ENCODE data around the gene FGF3. TPM values are rescaled to one million over a fixed set of nuclear protein-coding genes. Genes with fewer than 3 reads are reported as not detected.

Gene FGF3
- polyA plus RNA-seq, 2 donors, result not detected

DNA sequence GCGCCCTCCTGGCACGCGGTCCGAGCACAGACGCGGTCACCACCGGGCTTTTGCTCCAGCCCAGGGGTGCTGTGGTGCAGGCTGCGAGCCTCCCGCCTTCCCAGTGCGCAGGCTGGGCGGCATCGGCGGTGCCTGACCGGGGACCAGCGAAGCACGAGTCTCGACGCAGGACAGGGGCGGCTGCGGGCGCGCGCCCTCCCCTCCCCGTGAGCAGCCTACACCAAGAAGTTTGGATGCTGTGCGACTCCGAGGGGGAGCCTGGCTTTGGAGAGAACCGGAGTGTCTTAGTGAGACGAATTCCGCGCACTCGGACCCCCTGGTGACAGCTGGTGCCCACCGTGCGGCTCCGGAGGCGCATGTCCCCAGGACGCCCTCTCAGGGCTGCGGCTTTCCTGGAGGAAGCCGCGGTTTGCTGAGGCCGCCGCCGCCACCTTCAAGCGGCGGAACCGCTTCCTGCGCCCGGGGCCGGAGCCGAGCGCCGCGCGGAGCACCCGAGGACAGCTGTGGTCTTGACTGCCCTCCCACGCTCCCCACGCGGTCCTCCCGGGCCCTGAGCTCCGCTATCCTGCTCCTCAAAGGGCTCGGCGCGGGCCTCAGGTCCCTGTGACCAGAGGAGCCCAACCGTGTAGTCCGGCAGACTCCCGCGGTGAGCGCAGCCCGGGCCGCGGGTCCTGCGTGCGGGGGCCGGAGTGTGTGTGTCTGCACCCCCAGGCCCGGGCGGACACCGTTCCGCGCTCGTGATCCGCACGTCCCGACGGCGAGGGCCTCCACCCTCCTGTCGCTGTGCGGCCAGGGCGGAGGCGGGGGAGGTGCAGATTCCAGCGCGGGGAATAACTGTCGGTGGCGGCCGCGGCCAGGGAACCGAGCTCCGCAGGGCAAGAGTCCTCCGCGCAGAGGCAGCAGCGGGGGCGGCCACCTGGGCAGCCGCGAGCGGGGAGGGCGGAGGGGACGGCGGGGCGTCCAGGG, 1.7 kb downstream of the FGF3 start:
- Histone ChIP-seq H3K9me3 (ENCODE audit: control insufficient read depth in 2 of 2, insufficient read depth in 1 of 2, low read depth in 1 of 2, low read length in 1 of 2) (no peaks in the 10 kb centered on the region), H3K27me3 (ENCODE audit: control insufficient read depth in 1 of 2, insufficient read depth in 2 of 2, low read length in 2 of 2) (peaks cover 20 to 24% of the 10 kb centered on the region in 2 donors), H3K4me1 (ENCODE audit: control insufficient read depth in 2 of 2, insufficient read depth in 2 of 2, low read length in 1 of 2) (peaks cover 0 to 2% of the 10 kb centered on the region in 2 donors), H3K36me3 (ENCODE audit: control insufficient read depth in 2 of 2, insufficient read depth in 2 of 2, low read length in 1 of 2) (no peaks in the 10 kb centered on the region), H3K27ac (ENCODE audit: low read depth in 2 of 2, low read length in 1 of 2) (no peak overlapping the region), H3K4me3 (ENCODE audit: low read depth in 1 of 2, low read length in 2 of 2) (no peak overlapping the region)
- 1% methylated on average over 92 to 107 of the region's 107 CpGs for WGBS, 2 donors

DNA sequence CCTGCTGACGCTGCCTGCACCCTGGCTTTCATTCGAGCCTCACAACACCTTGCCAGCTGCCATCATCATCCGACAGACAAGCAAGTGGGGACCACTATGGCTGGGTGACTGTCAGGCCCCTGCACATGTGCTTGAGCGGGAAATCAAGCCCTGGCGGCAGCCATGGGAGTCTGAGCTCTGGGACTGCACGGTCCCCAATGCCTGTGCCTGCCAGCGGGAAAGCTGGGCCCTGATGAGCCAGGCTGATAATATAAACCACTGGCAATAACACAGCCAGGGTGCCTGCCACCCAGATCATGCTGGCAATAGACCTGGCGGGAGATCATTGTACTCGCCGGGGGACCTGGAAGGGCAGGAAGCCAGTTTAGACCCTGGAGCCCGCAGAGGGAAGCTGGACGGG, 2.5 kb downstream of the FGF3 start:
- WGBS, 2 donors, result 21 to 25% methylated on average over 11 to 12 of the region's 12 CpGs
- Histone ChIP-seq H3K4me1 (ENCODE audit: control insufficient read depth in 2 of 2, insufficient read depth in 2 of 2, low read length in 1 of 2) (peaks cover 0 to 2% of the 10 kb centered on the region in 2 donors), H3K27ac (ENCODE audit: low read depth in 2 of 2, low read length in 1 of 2) (no peak overlapping the region), H3K9me3 (ENCODE audit: control insufficient read depth in 2 of 2, insufficient read depth in 1 of 2, low read depth in 1 of 2, low read length in 1 of 2) (no peaks in the 10 kb centered on the region), H3K36me3 (ENCODE audit: control insufficient read depth in 2 of 2, insufficient read depth in 2 of 2, low read length in 1 of 2) (no peaks in the 10 kb centered on the region), H3K27me3 (ENCODE audit: control insufficient read depth in 1 of 2, insufficient read depth in 2 of 2, low read length in 2 of 2) (peaks cover 20 to 24% of the 10 kb centered on the region in 2 donors), H3K4me3 (ENCODE audit: low read depth in 1 of 2, low read length in 2 of 2) (no peak overlapping the region)

- H3K27me3 ChIP-seq (ENCODE audit: control insufficient read depth in 1 of 2, insufficient read depth in 2 of 2, low read length in 2 of 2), result peaks cover 20 to 24% of the 10 kb centered on the region in 2 donors
- 81 to 85% methylated on average over 13 of the region's 13 CpGs for WGBS, 2 donors
- H3K4me3 ChIP-seq (ENCODE audit: low read depth in 1 of 2, low read length in 2 of 2), result no peak overlapping the region
- no peaks in the 10 kb centered on the region for H3K36me3 ChIP-seq (ENCODE audit: control insufficient read depth in 2 of 2, insufficient read depth in 2 of 2, low read length in 1 of 2)
- H3K4me1 ChIP-seq (ENCODE audit: control insufficient read depth in 2 of 2, insufficient read depth in 2 of 2, low read length in 1 of 2), result peaks cover 0 to 2% of the 10 kb centered on the region in 2 donors
- no peak overlapping the region for H3K27ac ChIP-seq (ENCODE audit: low read depth in 2 of 2, low read length in 1 of 2)
- H3K9me3 ChIP-seq (ENCODE audit: control insufficient read depth in 2 of 2, insufficient read depth in 1 of 2, low read depth in 1 of 2, low read length in 1 of 2), result no peaks in the 10 kb centered on the region
Measured at GRCh38 chr11:69815973-69816372, 3.2 kb downstream of the FGF3 start.

GRCh38 chr11:69814902-69815301, 4.3 kb downstream of the FGF3 start:
- Histone ChIP-seq H3K4me3 (ENCODE audit: low read depth in 1 of 2, low read length in 2 of 2) (no peak overlapping the region), H3K4me1 (ENCODE audit: control insufficient read depth in 2 of 2, insufficient read depth in 2 of 2, low read length in 1 of 2) (peaks cover 0 to 2% of the 10 kb centered on the region in 2 donors), H3K27me3 (ENCODE audit: control insufficient read depth in 1 of 2, insufficient read depth in 2 of 2, low read length in 2 of 2) (peaks cover 17% of the 10 kb centered on the region in 2 donors), H3K36me3 (ENCODE audit: control insufficient read depth in 2 of 2, insufficient read depth in 2 of 2, low read length in 1 of 2) (no peaks in the 10 kb centered on the region), H3K9me3 (ENCODE audit: control insufficient read depth in 2 of 2, insufficient read depth in 1 of 2, low read depth in 1 of 2, low read length in 1 of 2) (peaks cover 0 to 6% of the 10 kb centered on the region in 2 donors), H3K27ac (ENCODE audit: low read depth in 2 of 2, low read length in 1 of 2) (no peak overlapping the region)

GRCh38 chr11:69814411-69814810, 4.8 kb downstream of the FGF3 start:
- H3K4me1 ChIP-seq (ENCODE audit: control insufficient read depth in 2 of 2, insufficient read depth in 2 of 2, low read length in 1 of 2), result peaks cover 0 to 6% of the 10 kb centered on the region in 2 donors
- no peaks in the 10 kb centered on the region for H3K36me3 ChIP-seq (ENCODE audit: control insufficient read depth in 2 of 2, insufficient read depth in 2 of 2, low read length in 1 of 2)
- peaks cover 0 to 6% of the 10 kb centered on the region in 2 donors for H3K9me3 ChIP-seq (ENCODE audit: control insufficient read depth in 2 of 2, insufficient read depth in 1 of 2, low read depth in 1 of 2, low read length in 1 of 2)
- H3K27me3 ChIP-seq (ENCODE audit: control insufficient read depth in 1 of 2, insufficient read depth in 2 of 2, low read length in 2 of 2), result peaks cover 12 to 17% of the 10 kb centered on the region in 2 donors
- H3K27ac ChIP-seq (ENCODE audit: low read depth in 2 of 2, low read length in 1 of 2), result no peak overlapping the region
- WGBS, 2 donors, result 81 to 85% methylated on average over 7 of the region's 7 CpGs
- H3K4me3 ChIP-seq (ENCODE audit: low read depth in 1 of 2, low read length in 2 of 2), result no peak overlapping the region

- peaks cover 9 to 17% of the 10 kb centered on the region in 2 donors for H3K27me3 ChIP-seq (ENCODE audit: control insufficient read depth in 1 of 2, insufficient read depth in 2 of 2, low read length in 2 of 2)
- no peak overlapping the region for H3K4me3 ChIP-seq (ENCODE audit: low read depth in 1 of 2, low read length in 2 of 2)
- WGBS, 2 donors, result 76 to 87% methylated on average over 2 of the region's 2 CpGs
- H3K9me3 ChIP-seq (ENCODE audit: control insufficient read depth in 2 of 2, insufficient read depth in 1 of 2, low read depth in 1 of 2, low read length in 1 of 2), result peaks cover 0 to 6% of the 10 kb centered on the region in 2 donors
- H3K27ac ChIP-seq (ENCODE audit: low read depth in 2 of 2, low read length in 1 of 2), result no peak overlapping the region
- H3K36me3 ChIP-seq (ENCODE audit: control insufficient read depth in 2 of 2, insufficient read depth in 2 of 2, low read length in 1 of 2), result no peaks in the 10 kb centered on the region
- H3K4me1 ChIP-seq (ENCODE audit: control insufficient read depth in 2 of 2, insufficient read depth in 2 of 2, low read length in 1 of 2), result peaks cover 4 to 6% of the 10 kb centered on the region in 2 donors
Measured at GRCh38 chr11:69813839-69814238, 5.4 kb downstream of the FGF3 start.

- Histone ChIP-seq H3K9me3 (ENCODE audit: control insufficient read depth in 2 of 2, insufficient read depth in 1 of 2, low read depth in 1 of 2, low read length in 1 of 2) (peaks cover 0 to 6% of the 10 kb centered on the region in 2 donors), H3K36me3 (ENCODE audit: control insufficient read depth in 2 of 2, insufficient read depth in 2 of 2, low read length in 1 of 2) (no peaks in the 10 kb centered on the region), H3K4me1 (ENCODE audit: control insufficient read depth in 2 of 2, insufficient read depth in 2 of 2, low read length in 1 of 2) (peaks cover 5 to 6% of the 10 kb centered on the region in 2 donors), H3K27ac (ENCODE audit: low read depth in 2 of 2, low read length in 1 of 2) (no peak overlapping the region), H3K27me3 (ENCODE audit: control insufficient read depth in 1 of 2, insufficient read depth in 2 of 2, low read length in 2 of 2) (peaks cover 4 to 10% of the 10 kb centered on the region in 2 donors), H3K4me3 (ENCODE audit: low read depth in 1 of 2, low read length in 2 of 2) (no peak overlapping the region)
- WGBS, 2 donors, result 67 to 71% methylated on average over 10 of the region's 10 CpGs
Measured at GRCh38 chr11:69812946-69813345, 6.3 kb downstream of the FGF3 start.

- Histone ChIP-seq H3K4me1 (ENCODE audit: control insufficient read depth in 2 of 2, insufficient read depth in 2 of 2, low read length in 1 of 2) (peaks cover 4 to 5% of the 10 kb centered on the region in 2 donors), H3K27me3 (ENCODE audit: control insufficient read depth in 1 of 2, insufficient read depth in 2 of 2, low read length in 2 of 2) (peaks cover 4 to 9% of the 10 kb centered on the region in 2 donors), H3K27ac (ENCODE audit: low read depth in 2 of 2, low read length in 1 of 2) (no peak overlapping the region), H3K36me3 (ENCODE audit: control insufficient read depth in 2 of 2, insufficient read depth in 2 of 2, low read length in 1 of 2) (no peaks in the 10 kb centered on the region), H3K9me3 (ENCODE audit: control insufficient read depth in 2 of 2, insufficient read depth in 1 of 2, low read depth in 1 of 2, low read length in 1 of 2) (peaks cover 0 to 6% of the 10 kb centered on the region in 2 donors), H3K4me3 (ENCODE audit: low read depth in 1 of 2, low read length in 2 of 2) (no peak overlapping the region)
- WGBS, 2 donors, result 85 to 91% methylated on average over 7 of the region's 7 CpGs
Measured at GRCh38 chr11:69812256-69812655, 7.0 kb downstream of the FGF3 start.

DNA sequence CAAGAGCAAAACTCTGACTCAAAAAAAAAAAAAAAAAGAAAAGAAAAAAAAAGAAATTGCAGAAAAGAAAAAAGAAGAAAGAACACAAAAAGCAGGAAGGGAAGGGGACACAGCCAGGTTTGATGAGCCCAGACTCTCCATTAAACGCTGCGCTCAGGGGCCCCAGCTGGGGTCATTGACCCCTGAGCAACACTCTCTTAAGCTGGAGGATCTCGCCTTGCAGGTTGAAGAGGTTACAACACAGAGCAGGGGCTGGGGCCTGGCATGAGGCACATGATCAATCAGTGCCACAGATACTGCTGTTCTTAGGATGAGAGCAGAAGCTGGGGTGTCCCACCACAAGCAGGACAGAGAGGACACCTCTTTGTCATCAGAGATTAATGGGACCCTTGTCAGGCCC, 7.8 kb downstream of the FGF3 start:
- Histone ChIP-seq H3K4me1 (ENCODE audit: control insufficient read depth in 2 of 2, insufficient read depth in 2 of 2, low read length in 1 of 2) (peaks cover 4 to 5% of the 10 kb centered on the region in 2 donors), H3K9me3 (ENCODE audit: control insufficient read depth in 2 of 2, insufficient read depth in 1 of 2, low read depth in 1 of 2, low read length in 1 of 2) (peaks cover 0 to 6% of the 10 kb centered on the region in 2 donors), H3K27me3 (ENCODE audit: control insufficient read depth in 1 of 2, insufficient read depth in 2 of 2, low read length in 2 of 2) (peaks cover 2 to 6% of the 10 kb centered on the region in 2 donors), H3K36me3 (ENCODE audit: control insufficient read depth in 2 of 2, insufficient read depth in 2 of 2, low read length in 1 of 2) (no peaks in the 10 kb centered on the region), H3K27ac (ENCODE audit: low read depth in 2 of 2, low read length in 1 of 2) (no peak overlapping the region), H3K4me3 (ENCODE audit: low read depth in 1 of 2, low read length in 2 of 2) (no peak overlapping the region)
- WGBS, 2 donors, result 52 to 53% methylated on average over 3 of the region's 3 CpGs
